ENCODE results near the gene TCF15.

GRCh38 chr20:640674-641515 is 30.8 kb upstream of the TCF15 start:
- TF ChIP-seq POLR2A (IDR thresholded peaks at IDR 0.05; ENCODE audit: low read length) (no peak), SMC3 (IDR thresholded peaks at IDR 0.05) (no peak), BHLHE40 (IDR thresholded peaks at IDR 0.05; ENCODE audit: low read depth, low read length) (no peak), CTCF (IDR thresholded peaks at IDR 0.05) (no peak), RAD21 (conservative IDR thresholded peaks at IDR 0.05 in 1 of 2, IDR thresholded peaks at IDR 0.05 in 1 of 2) (no peak), EP300 (IDR thresholded peaks at IDR 0.05) (no peak)
- TF ChIP-seq, protein P1, sequence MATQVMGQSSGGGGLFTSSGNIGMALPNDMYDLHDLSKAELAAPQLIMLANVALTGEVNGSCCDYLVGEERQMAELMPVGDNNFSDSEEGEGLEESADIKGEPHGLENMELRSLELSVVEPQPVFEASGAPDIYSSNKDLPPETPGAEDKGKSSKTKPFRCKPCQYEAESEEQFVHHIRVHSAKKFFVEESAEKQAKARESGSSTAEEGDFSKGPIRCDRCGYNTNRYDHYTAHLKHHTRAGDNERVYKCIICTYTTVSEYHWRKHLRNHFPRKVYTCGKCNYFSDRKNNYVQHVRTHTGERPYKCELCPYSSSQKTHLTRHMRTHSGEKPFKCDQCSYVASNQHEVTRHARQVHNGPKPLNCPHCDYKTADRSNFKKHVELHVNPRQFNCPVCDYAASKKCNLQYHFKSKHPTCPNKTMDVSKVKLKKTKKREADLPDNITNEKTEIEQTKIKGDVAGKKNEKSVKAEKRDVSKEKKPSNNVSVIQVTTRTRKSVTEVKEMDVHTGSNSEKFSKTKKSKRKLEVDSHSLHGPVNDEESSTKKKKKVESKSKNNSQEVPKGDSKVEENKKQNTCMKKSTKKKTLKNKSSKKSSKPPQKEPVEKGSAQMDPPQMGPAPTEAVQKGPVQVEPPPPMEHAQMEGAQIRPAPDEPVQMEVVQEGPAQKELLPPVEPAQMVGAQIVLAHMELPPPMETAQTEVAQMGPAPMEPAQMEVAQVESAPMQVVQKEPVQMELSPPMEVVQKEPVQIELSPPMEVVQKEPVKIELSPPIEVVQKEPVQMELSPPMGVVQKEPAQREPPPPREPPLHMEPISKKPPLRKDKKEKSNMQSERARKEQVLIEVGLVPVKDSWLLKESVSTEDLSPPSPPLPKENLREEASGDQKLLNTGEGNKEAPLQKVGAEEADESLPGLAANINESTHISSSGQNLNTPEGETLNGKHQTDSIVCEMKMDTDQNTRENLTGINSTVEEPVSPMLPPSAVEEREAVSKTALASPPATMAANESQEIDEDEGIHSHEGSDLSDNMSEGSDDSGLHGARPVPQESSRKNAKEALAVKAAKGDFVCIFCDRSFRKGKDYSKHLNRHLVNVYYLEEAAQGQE (IDR thresholded peaks at IDR 0.05) = no peak
